SU-DHL-6 (cell line): ENCODE results near the gene SNX14.

Source experiments
- H2AFZ ChIP-seq: fragments of 200-600 bp; sonication (generic); 2 replicates; pipeline ENCODE4 v1.6.1; 2014; ENCODE audit warnings: low read depth, mild to moderate bottlenecking, moderate library complexity, mixed read lengths, antibody characterized with exemption, low read length; ENCODE audit not compliant: severe bottlenecking
- H3F3A ChIP-seq: fragments of 200-600 bp; shearing (Covaris generic); 2 replicates; pipeline ENCODE4 v1.6.0; 2016; ENCODE audit warnings: antibody characterized with exemption, mild to moderate bottlenecking; ENCODE audit not compliant: insufficient read depth
- H3K27ac ChIP-seq: fragments of 200-600 bp; sonication (generic); 2 replicates; pipeline ENCODE4 v1.5.1; 2016; ENCODE audit warnings: low read depth, mild to moderate bottlenecking, low read length, moderate library complexity, mixed read lengths
- H3K27me3 ChIP-seq: fragments of 200-600 bp; sonication (generic), shearing (Covaris generic); 2 replicates; pipeline ENCODE4 v1.6.0; 2014; ENCODE audit warnings: mild to moderate bottlenecking, low read length
- H3K36me3 ChIP-seq: fragments of 200-600 bp; sonication (generic); 2 replicates; pipeline ENCODE4 v1.6.1; 2014; ENCODE audit warnings: mild to moderate bottlenecking, low read length, mixed read lengths
- H3K4me2 ChIP-seq: fragments of 300-600, 200-600 bp; shearing (Covaris generic), sonication (generic); 2 replicates; pipeline ENCODE4 v1.6.0; 2014; ENCODE audit warnings: low read length, low read depth, mild to moderate bottlenecking; ENCODE audit not compliant: poor library complexity, severe bottlenecking
- H3K4me3 ChIP-seq: fragments of 200-600 bp; sonication (generic); 2 replicates; pipeline ENCODE4 v1.5.1; 2014; ENCODE audit warnings: antibody characterized with exemption, low read length, mild to moderate bottlenecking, mixed read lengths; ENCODE audit not compliant: insufficient read depth, poor library complexity, severe bottlenecking
- H3K79me2 ChIP-seq: fragments of 200-600 bp; sonication (generic); 2 replicates; pipeline ENCODE4 v1.6.1; 2014; ENCODE audit warnings: mild to moderate bottlenecking, low read length, moderate library complexity; ENCODE audit not compliant: insufficient read depth
- H3K9ac ChIP-seq: fragments of 200-600 bp; sonication (generic); 2 replicates; pipeline ENCODE4 v1.7.0; 2014; ENCODE audit warnings: mild to moderate bottlenecking, low read length
- H3K9me2 ChIP-seq: fragments of 200-600 bp; sonication (generic); replicated peaks from 2 replicates; pipeline ENCODE4 v1.6.1; 2014; ENCODE audit warnings: low read length; ENCODE audit not compliant: insufficient read depth
- H3K9me3 ChIP-seq: fragments of 200-600 bp; sonication (generic); 2 replicates; pipeline ENCODE4 v1.6.1; 2014; ENCODE audit warnings: low read length, mixed read lengths; ENCODE audit not compliant: insufficient read depth
- H4K20me1 ChIP-seq: fragments of 200-600 bp; sonication (generic); 2 replicates; pipeline ENCODE4 v1.6.1; 2014; ENCODE audit warnings: low read depth, mild to moderate bottlenecking, antibody characterized with exemption, low read length, moderate library complexity, mixed read lengths
- CTCF ChIP-seq: fragments of 200-600 bp; sonication (generic); IDR thresholded peaks from one replicate; pipeline ENCODE4 v1.5.1; 2017; ENCODE audit warnings: antibody characterized with exemption, mild to moderate bottlenecking, low read length, moderate library complexity; ENCODE audit not compliant: insufficient read depth, poor library complexity, severe bottlenecking
- EZH2phosphoT487 ChIP-seq: fragments of 200-600 bp; sonication (generic), shearing (Covaris generic); conservative IDR thresholded peaks from 2 replicates; pipeline ENCODE4 v1.6.1; 2018; ENCODE audit warnings: mild to moderate bottlenecking, antibody characterized with exemption, low read length, moderate library complexity, mixed read lengths

The SNX14 gene

GRCh38 chr6:85460921-85461797, 132.5 kb downstream of the SNX14 start:
- TF ChIP-seq EZH2phosphoT487 (no peak), CTCF (no peak)
- H4K20me1 ChIP-seq = no peaks in the 10 kb centered on the region
- H3K9ac ChIP-seq = no peak overlapping the region
- H3K4me3 ChIP-seq = no peak overlapping the region
- no peak overlapping the region for H2AFZ ChIP-seq
- H3F3A ChIP-seq = no peaks in the 10 kb centered on the region
- no peaks in the 10 kb centered on the region for H3K79me2 ChIP-seq
- H3K27me3 ChIP-seq = no peaks in the 10 kb centered on the region
- H3K27ac ChIP-seq = no peak overlapping the region
- H3K9me2 ChIP-seq = no peaks in the 10 kb centered on the region
- H3K9me3 ChIP-seq = no peaks in the 10 kb centered on the region
- no peak overlapping the region for H3K4me2 ChIP-seq
- no peaks in the 10 kb centered on the region for H3K36me3 ChIP-seq

GRCh38 chr6:85460154-85460920, 133.3 kb downstream of the SNX14 start:
- Histone ChIP-seq H3K9me3 (no peaks in the 10 kb centered on the region), H3K36me3 (no peaks in the 10 kb centered on the region), H3K4me2 (no peak overlapping the region), H4K20me1 (no peaks in the 10 kb centered on the region), H3K9me2 (no peaks in the 10 kb centered on the region), H3F3A (no peaks in the 10 kb centered on the region), H3K79me2 (no peaks in the 10 kb centered on the region), H3K9ac (no peak overlapping the region), H3K4me3 (no peak overlapping the region), H2AFZ (no peak overlapping the region), H3K27ac (no peak overlapping the region), H3K27me3 (no peaks in the 10 kb centered on the region)
- TF ChIP-seq CTCF (no peak), EZH2phosphoT487 (no peak)

GRCh38 chr6:85459224-85459901, 134.3 kb downstream of the SNX14 start:
- H3K27ac ChIP-seq = no peak overlapping the region
- no peak overlapping the region for H3K4me2 ChIP-seq
- H3K9ac ChIP-seq = no peak overlapping the region
- H3K9me3 ChIP-seq = no peaks in the 10 kb centered on the region
- H4K20me1 ChIP-seq = no peaks in the 10 kb centered on the region
- H3K79me2 ChIP-seq = no peaks in the 10 kb centered on the region
- no peak overlapping the region for H2AFZ ChIP-seq
- no peak for TF ChIP-seq EZH2phosphoT487
- no peak for TF ChIP-seq CTCF
- H3K4me3 ChIP-seq = no peak overlapping the region
- H3F3A ChIP-seq = no peaks in the 10 kb centered on the region
- no peaks in the 10 kb centered on the region for H3K27me3 ChIP-seq
- no peaks in the 10 kb centered on the region for H3K36me3 ChIP-seq
- H3K9me2 ChIP-seq = no peaks in the 10 kb centered on the region
